ENCODE data around the gene CDC16. TPM values are rescaled to one million over a fixed set of nuclear protein-coding genes. Genes with fewer than 3 reads are reported as not detected.

Gene CDC16
- total RNA-seq, 4 donors from 2014 or later: 40.1 to 53.1 (median 47.4) TPM

- no peak for ATAC-seq
- Histone ChIP-seq H3K4me1 (peaks cover 0 to 30% (median 5%) of the 10 kb centered on the region in 3 donors), H3K36me3 (peaks cover 0 to 71% of the 10 kb centered on the region in 2 donors), H3K9me3 (no peaks in the 10 kb centered on the region), H3K27me3 (no peaks in the 10 kb centered on the region), H3K27ac (no peak overlapping the region), H3K4me3 (no peak overlapping the region)
- no peak for TF ChIP-seq POLR2A (IDR thresholded peaks at IDR 0.05)
- no peak for TF ChIP-seq EP300 (IDR thresholded peaks at IDR 0.05)
- TF ChIP-seq, protein P1, sequence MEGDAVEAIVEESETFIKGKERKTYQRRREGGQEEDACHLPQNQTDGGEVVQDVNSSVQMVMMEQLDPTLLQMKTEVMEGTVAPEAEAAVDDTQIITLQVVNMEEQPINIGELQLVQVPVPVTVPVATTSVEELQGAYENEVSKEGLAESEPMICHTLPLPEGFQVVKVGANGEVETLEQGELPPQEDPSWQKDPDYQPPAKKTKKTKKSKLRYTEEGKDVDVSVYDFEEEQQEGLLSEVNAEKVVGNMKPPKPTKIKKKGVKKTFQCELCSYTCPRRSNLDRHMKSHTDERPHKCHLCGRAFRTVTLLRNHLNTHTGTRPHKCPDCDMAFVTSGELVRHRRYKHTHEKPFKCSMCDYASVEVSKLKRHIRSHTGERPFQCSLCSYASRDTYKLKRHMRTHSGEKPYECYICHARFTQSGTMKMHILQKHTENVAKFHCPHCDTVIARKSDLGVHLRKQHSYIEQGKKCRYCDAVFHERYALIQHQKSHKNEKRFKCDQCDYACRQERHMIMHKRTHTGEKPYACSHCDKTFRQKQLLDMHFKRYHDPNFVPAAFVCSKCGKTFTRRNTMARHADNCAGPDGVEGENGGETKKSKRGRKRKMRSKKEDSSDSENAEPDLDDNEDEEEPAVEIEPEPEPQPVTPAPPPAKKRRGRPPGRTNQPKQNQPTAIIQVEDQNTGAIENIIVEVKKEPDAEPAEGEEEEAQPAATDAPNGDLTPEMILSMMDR (IDR thresholded peaks at IDR 0.05): no peak
- no peak for TF ChIP-seq POLR2AphosphoS5 (IDR thresholded peaks at IDR 0.05)
- 86 to 92% methylated on average over 8 of the region's 8 CpGs for WGBS, 2 donors (ENCODE audit: low coverage in 1 of 2)
These were observed 52.1 kb downstream of the CDC16 start for GRCh38 chr13:114286808-114287207.

- no peaks in the 10 kb centered on the region for H3K9me3 ChIP-seq
- no peak overlapping the region for H3K27ac ChIP-seq
- 94 to 100% methylated on average over 1 to 7 of the region's 8 CpGs for WGBS, 2 donors (ENCODE audit: low coverage in 1 of 2)
- ATAC-seq: no peak
- H3K4me1 ChIP-seq: peaks cover 0 to 22% (median under 1%) of the 10 kb centered on the region in 3 donors
- no peaks in the 10 kb centered on the region for H3K27me3 ChIP-seq
- no peak overlapping the region for H3K4me3 ChIP-seq
- peaks cover 0 to 84% of the 10 kb centered on the region in 2 donors for H3K36me3 ChIP-seq
- TF ChIP-seq, protein P1 (IDR thresholded peaks at IDR 0.05): no peak
- TF ChIP-seq EP300 (IDR thresholded peaks at IDR 0.05) (no peak), POLR2AphosphoS5 (IDR thresholded peaks at IDR 0.05) (no peak), POLR2A (IDR thresholded peaks at IDR 0.05) (no peak)
These were observed 53.5 kb downstream of the CDC16 start for GRCh38 chr13:114288157-114288591.

DNA sequence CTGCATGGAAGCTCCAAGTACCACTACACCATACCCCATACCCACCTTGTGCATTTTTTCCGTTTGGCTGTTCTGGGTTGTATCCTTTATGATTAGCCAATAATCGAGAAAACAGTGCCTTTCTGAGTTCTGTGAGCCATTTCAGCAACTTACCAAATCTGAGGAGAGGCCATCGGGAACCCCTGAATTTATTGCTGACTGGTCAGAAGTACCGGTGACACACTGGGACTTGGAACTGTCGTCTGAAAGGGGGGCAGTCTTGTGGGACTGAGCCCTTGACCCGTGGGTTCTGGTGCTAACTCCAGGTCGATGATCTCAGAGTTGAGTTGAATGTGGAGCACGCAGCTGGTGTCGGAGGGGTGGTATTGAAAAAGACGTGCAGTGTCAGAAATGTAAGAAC, 61.8 kb downstream of the CDC16 start:
- no peak for ATAC-seq
- Histone ChIP-seq H3K9me3 (no peaks in the 10 kb centered on the region), H3K27ac (no peak overlapping the region), H3K27me3 (no peaks in the 10 kb centered on the region), H3K4me3 (no peak overlapping the region), H3K4me1 (peaks cover 0 to 10% (median 0%) of the 10 kb centered on the region in 3 donors), H3K36me3 (peaks cover 0 to 95% of the 10 kb centered on the region in 2 donors)
- 74 to 86% methylated on average over 4 to 9 of the region's 10 CpGs for WGBS, 2 donors (ENCODE audit: low coverage in 1 of 2)
- TF ChIP-seq, protein P1 (IDR thresholded peaks at IDR 0.05): no peak
- no peak for TF ChIP-seq EP300 (IDR thresholded peaks at IDR 0.05)
- TF ChIP-seq POLR2AphosphoS5 (IDR thresholded peaks at IDR 0.05): no peak
- no peak for TF ChIP-seq POLR2A (IDR thresholded peaks at IDR 0.05)

DNA sequence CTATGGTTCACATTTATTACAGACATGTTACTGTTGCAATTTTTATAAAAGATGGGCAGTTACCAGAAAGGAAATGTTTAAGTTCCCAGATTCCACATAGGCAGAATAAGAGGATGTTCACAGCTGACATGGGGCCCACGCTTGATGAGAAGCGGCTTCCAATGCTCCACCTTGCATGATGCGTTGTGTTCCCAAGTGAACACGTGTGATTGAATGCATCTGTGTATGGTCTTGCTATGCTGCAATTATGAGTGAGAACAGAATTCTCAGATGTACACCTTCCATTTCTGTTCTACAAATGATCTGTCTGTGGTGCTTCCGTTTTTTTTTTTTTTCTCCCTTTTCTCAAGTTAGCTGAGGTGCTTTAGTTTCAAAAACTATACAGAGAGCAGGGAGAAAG, 62.2 kb downstream of the CDC16 start:
- 84 to 94% methylated on average over 5 of the region's 5 CpGs for WGBS, 2 donors (ENCODE audit: low coverage in 1 of 2)

DNA sequence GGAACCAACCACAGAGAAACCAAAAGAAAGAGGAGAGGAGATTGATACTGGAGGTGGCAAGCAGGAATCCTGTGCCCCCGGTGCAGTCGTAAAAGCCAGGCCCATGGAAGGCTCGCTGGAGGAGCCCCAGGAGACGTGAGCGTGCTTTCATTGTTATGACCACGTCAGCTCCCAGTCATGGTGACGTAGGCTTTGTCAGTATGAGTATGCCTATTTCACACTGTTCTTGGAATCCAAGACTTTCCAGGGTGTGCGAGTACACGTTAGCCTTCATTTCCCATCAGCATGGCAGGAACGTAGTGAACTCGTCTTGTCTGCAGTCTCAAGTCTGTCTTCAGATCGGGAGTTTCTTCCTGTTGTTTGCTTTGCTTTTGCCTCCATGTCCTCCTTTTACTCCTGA, 64.2 kb downstream of the CDC16 start:
- TF ChIP-seq EP300 (IDR thresholded peaks at IDR 0.05): no peak
- TF ChIP-seq, protein P1 (IDR thresholded peaks at IDR 0.05): no peak
- no peak for TF ChIP-seq POLR2AphosphoS5 (IDR thresholded peaks at IDR 0.05)
- TF ChIP-seq POLR2A (IDR thresholded peaks at IDR 0.05): no peak
- no peaks in the 10 kb centered on the region for H3K9me3 ChIP-seq
- 84 to 91% methylated on average over 8 to 12 of the region's 12 CpGs for WGBS, 2 donors (ENCODE audit: low coverage in 1 of 2)
- H3K27ac ChIP-seq: no peak overlapping the region
- ATAC-seq: no peak
- H3K4me3 ChIP-seq: no peak overlapping the region
- no peaks in the 10 kb centered on the region for H3K27me3 ChIP-seq
- H3K36me3 ChIP-seq: peaks cover 0 to 95% of the 10 kb centered on the region in 2 donors
- H3K4me1 ChIP-seq: peaks cover 0 to 10% (median 0%) of the 10 kb centered on the region in 3 donors

More for the DNA sequence above, 62.2 kb downstream of the CDC16 start:
- Histone ChIP-seq H3K9me3 (no peaks in the 10 kb centered on the region), H3K4me3 (no peak overlapping the region), H3K27ac (no peak overlapping the region), H3K36me3 (peaks cover 0 to 95% of the 10 kb centered on the region in 2 donors), H3K4me1 (peaks cover 0 to 10% (median 0%) of the 10 kb centered on the region in 3 donors), H3K27me3 (no peaks in the 10 kb centered on the region)
- TF ChIP-seq POLR2AphosphoS5 (IDR thresholded peaks at IDR 0.05) (no peak), POLR2A (IDR thresholded peaks at IDR 0.05) (no peak), EP300 (IDR thresholded peaks at IDR 0.05) (no peak)
- TF ChIP-seq, protein P1 (IDR thresholded peaks at IDR 0.05): no peak
- no peak for ATAC-seq

Data from gastroesophageal sphincter (tissue), 4 donors.